ENCODE measurements around the gene SH3BGR.

The SH3BGR gene

DNA sequence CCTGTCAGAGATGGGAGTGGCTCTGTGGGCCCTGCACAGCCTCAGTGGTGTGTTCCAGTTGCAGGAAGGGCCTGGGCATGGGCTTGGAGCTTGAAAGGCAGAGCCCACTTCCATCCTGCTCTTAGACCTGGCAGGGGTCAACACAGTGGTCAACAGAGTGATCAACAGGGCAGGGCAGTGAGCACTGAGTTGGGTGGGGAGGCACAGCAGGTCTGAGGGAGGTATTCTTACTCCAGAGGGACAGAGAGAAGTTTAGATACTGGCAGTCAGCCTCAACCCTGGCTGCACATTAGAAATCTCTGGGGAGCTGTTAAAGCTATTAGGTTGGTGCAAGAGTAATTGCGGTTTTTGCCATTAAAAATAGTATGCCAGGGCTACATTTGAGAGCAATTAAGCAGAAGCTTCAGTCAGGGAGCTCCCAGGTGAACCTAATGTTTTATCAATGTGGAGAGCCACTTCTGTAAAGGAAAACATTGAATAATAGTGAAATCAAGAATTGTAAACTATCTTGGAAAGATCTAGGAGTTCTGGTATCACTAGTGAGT is 37.7 kb downstream of the SH3BGR start:
- TF ChIP-seq, protein P1, sequence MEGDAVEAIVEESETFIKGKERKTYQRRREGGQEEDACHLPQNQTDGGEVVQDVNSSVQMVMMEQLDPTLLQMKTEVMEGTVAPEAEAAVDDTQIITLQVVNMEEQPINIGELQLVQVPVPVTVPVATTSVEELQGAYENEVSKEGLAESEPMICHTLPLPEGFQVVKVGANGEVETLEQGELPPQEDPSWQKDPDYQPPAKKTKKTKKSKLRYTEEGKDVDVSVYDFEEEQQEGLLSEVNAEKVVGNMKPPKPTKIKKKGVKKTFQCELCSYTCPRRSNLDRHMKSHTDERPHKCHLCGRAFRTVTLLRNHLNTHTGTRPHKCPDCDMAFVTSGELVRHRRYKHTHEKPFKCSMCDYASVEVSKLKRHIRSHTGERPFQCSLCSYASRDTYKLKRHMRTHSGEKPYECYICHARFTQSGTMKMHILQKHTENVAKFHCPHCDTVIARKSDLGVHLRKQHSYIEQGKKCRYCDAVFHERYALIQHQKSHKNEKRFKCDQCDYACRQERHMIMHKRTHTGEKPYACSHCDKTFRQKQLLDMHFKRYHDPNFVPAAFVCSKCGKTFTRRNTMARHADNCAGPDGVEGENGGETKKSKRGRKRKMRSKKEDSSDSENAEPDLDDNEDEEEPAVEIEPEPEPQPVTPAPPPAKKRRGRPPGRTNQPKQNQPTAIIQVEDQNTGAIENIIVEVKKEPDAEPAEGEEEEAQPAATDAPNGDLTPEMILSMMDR (IDR thresholded peaks at IDR 0.05; ENCODE audit: control insufficient read depth, extremely low read depth, insufficient read depth) = no peak
- no peak for DNase-seq (ENCODE audit: low read depth)
- no peak overlapping the region for H3K4me3 ChIP-seq (ENCODE audit: low read depth, low read length)

DNA sequence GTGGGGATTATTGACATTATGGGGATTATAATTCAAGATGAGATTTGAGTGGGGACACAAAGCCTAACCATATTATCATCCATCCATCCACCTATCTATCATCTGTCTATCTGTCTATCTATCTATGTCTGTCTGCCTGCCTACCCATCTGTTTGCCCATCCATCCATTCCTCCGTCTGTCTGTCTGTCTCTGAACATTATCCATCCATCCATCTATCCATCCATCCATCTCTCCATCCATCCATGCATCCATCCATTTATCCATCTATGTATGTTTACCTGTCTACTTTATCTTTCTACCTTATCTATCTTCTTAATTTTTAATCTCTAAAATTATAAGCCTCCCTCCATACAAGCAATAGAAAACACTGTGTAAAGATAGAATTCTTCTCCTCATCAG is 47.4 kb downstream of the SH3BGR start:
- H3K4me3 ChIP-seq (ENCODE audit: low read depth, low read length) = no peak overlapping the region
- TF ChIP-seq, protein P1 (IDR thresholded peaks at IDR 0.05; ENCODE audit: control insufficient read depth, extremely low read depth, insufficient read depth) = no peak
- DNase-seq (ENCODE audit: low read depth) = no peak

DNA sequence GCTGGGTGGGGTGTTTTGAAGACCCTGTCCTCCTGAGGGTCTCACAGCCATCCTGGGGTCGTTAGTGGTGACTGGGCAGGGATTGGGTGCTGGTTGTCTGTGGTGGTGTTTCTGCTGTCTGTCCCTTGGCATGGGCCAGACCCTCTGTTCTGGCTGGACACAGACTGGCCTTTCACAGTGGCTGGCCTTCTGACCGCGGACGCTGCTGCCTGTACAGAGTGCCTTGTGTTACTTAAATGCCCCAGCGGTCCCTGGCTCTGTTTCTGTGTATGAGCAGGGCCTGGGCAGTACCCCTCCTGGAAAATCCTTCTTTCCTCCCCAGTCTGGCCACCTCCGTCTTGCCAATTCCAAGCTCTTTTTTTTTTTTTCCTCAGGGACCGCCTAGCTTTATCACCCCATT is 50.9 kb downstream of the SH3BGR start:
- TF ChIP-seq, protein P1 (IDR thresholded peaks at IDR 0.05; ENCODE audit: control insufficient read depth, extremely low read depth, insufficient read depth) = no peak

DNA sequence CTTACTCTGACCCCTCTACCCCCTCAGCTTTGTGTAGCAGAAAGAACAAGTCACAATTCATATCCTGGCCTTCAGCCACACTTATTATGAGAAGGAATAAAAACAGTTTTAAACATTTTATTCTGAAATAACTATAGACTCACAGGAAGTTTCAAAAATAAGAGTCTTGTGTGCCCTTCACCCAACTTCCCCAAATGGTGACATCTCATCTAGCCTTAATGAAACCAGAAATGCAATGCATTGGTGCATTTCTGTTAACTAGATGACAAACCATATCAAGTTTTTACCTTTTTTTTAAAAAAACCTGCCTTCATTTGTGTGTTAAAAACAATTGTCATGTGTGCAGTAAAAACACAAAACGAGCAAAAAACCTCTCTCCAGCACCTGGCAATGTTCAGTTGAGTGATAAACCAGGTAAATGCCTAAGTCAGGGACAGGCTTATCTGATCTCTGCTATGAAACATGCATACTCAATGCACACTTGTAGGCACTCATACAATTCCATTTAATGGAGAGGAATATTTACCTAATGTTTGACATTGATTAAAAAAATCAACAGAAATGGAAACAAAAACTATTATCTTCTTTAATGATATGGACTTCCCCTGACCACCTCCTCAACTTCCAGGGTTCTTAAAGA is 51.5 kb downstream of the SH3BGR start:
- TF ChIP-seq, protein P1 (IDR thresholded peaks at IDR 0.05; ENCODE audit: control insufficient read depth, extremely low read depth, insufficient read depth) = no peak
- no peak overlapping the region for H3K4me3 ChIP-seq (ENCODE audit: low read depth, low read length)
- no peak for DNase-seq (ENCODE audit: low read depth)

More for the DNA sequence above, 50.9 kb downstream of the SH3BGR start:
- no peak for DNase-seq (ENCODE audit: low read depth)
- H3K4me3 ChIP-seq (ENCODE audit: low read depth, low read length) = no peak overlapping the region

DNA sequence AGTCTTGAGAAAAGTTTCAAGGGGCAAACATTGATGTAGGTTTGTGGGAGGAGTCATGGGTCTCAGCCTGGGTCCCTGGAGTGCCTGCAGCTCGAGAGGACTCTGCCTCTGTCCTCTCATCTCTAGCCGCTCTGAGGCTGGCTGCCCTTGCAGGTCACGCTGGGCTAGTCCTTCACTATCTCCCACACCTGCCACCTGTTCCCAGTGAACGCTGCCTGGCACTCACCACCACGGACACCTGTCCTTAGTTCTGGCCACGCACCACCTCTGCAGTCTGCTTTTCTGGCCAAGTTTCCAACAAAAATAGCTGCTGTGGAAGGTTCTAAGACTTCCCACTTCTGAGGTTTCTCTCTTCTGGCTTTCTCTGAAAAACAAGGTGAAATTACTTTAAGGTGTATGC is 52.5 kb downstream of the SH3BGR start:
- DNase-seq (ENCODE audit: low read depth) = no peak
- TF ChIP-seq, protein P1 (IDR thresholded peaks at IDR 0.05; ENCODE audit: control insufficient read depth, extremely low read depth, insufficient read depth) = no peak
- no peak overlapping the region for H3K4me3 ChIP-seq (ENCODE audit: low read depth, low read length)

DNA sequence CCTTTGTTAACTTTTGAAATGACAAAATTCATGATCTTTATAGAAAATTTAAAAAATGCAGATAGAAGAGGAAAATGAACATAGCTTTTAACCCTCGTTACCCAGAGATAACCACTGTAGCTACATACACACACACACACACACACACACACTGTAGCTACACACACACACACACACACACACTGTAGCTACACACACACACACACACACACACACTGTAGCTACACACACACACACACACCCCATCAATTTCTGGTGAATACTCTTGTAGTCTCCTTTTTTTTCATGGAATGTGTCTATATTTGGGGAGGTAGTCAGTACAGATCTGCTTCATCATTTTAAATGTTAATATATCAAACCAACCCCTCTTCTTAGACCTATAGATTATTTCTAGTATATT is 58.5 kb downstream of the SH3BGR start:
- no peak overlapping the region for H3K4me3 ChIP-seq (ENCODE audit: low read depth, low read length)
- TF ChIP-seq, protein P1 (IDR thresholded peaks at IDR 0.05; ENCODE audit: control insufficient read depth, extremely low read depth, insufficient read depth) = no peak
- DNase-seq (ENCODE audit: low read depth) = no peak

DNA sequence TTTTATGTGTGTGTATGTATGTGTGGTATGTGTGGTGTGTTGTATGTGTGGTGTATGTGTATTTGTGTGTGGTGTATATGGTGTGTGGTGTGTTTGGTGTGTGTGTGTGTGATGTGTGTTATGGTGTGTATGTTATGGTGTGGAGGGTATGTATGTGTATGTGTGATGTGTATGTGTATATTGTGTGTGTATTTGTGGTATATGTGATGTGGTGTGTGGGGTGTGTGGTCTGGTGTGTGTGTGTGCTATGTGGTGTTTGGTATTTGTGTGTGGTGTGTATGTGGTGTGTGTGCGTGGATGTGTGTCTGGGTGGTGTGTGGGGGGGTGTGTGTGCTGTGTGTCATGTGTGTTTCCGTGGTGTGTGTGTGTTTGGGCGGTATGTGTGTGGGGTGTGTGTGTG is 59.3 kb downstream of the SH3BGR start:
- no peak for DNase-seq (ENCODE audit: low read depth)
- TF ChIP-seq, protein P1 (IDR thresholded peaks at IDR 0.05; ENCODE audit: control insufficient read depth, extremely low read depth, insufficient read depth) = no peak
- no peak overlapping the region for H3K4me3 ChIP-seq (ENCODE audit: low read depth, low read length)
